A673 (cell line): ENCODE data around the gene USF2. TPM values are rescaled to one million over a fixed set of nuclear protein-coding genes. Genes with fewer than 3 reads are reported as not detected.

Source experiments
- BruUV-seq: library from RNA; stranded (reverse); fragments of 400-500 nt; replicated peaks from 2 replicates; lab custom pipeline; 2021; lab: Mats Ljungman, UMichigan
- CTCF ChIA-PET: fragments of 300-600 bp; sonication (Branson Sonifier 250); formaldehyde crosslinking; loops from one replicate; lab custom pipeline; 2022; ENCODE audit warnings: antibody characterized with exemption; lab: Charles Lee
- POLR2A ChIA-PET: fragments of 300-600 bp; sonication (Branson Sonifier 250); formaldehyde crosslinking; loops from one replicate; lab custom pipeline; 2022; ENCODE audit warnings: antibody characterized with exemption; ENCODE audit not compliant: low non-redundant PET; lab: Charles Lee
- DNase-seq: peaks from one replicate; pipeline ENCODE4 v3.0.0-alpha.2; 2015; ENCODE audit warnings: low spot score
- H3K27ac ChIP-seq: fragments of 200-600 bp; sonication (generic); 2 replicates; pipeline ENCODE4 v1.5.1; 2016; ENCODE audit warnings: mixed run types, low read depth, mild to moderate bottlenecking, mixed read lengths, antibody characterized with exemption, low read length; ENCODE audit not compliant: poor library complexity, severe bottlenecking
- H3K27me3 ChIP-seq: fragments of 200-600 bp; sonication (generic); replicated peaks from 2 replicates; pipeline ENCODE4 v1.6.1; 2017; ENCODE audit warnings: mixed run types, low read depth, mild to moderate bottlenecking, mixed read lengths, antibody characterized with exemption, low read length; ENCODE audit not compliant: insufficient read depth, poor library complexity
- H3K36me3 ChIP-seq: fragments of 200-600 bp; sonication (generic); 2 replicates; pipeline ENCODE4 v1.6.1; 2016; ENCODE audit warnings: mixed run types, mild to moderate bottlenecking, mixed read lengths, antibody characterized with exemption, low read length; ENCODE audit not compliant: insufficient read depth, poor library complexity, severe bottlenecking
- H3K4me1 ChIP-seq: fragments of 200-600 bp; sonication (generic); 2 replicates; pipeline ENCODE4 v1.6.1; 2017; ENCODE audit warnings: mixed run types, mild to moderate bottlenecking, mixed read lengths, antibody characterized with exemption, low read length; ENCODE audit not compliant: insufficient read depth, poor library complexity, severe bottlenecking
- H3K4me3 ChIP-seq: fragments of 200-600 bp; sonication (generic); 2 replicates; pipeline ENCODE4 v1.5.1; 2016; ENCODE audit warnings: low read depth, mixed run types, mild to moderate bottlenecking, mixed read lengths, low read length; ENCODE audit not compliant: poor library complexity, severe bottlenecking
- H3K9me3 ChIP-seq: fragments of 200-600 bp; sonication (generic); 2 replicates; pipeline ENCODE4 v1.6.1; 2016; ENCODE audit warnings: mixed run types, low read depth, mild to moderate bottlenecking, mixed read lengths, antibody characterized with exemption, low read length; ENCODE audit not compliant: poor library complexity, severe bottlenecking
- CTCF ChIP-seq: fragments of 300-800, 200-600 bp; sonication (generic); conservative IDR thresholded peaks from 2 replicates; pipeline ENCODE4 v1.5.1; 2017; ENCODE audit warnings: low read depth, mild to moderate bottlenecking, antibody characterized with exemption, low read length, moderate library complexity, mixed read lengths
- EZH2 ChIP-seq: fragments of 200-600 bp; sonication (generic); IDR thresholded peaks from 2 replicates; pipeline ENCODE4 v1.6.1; 2017; ENCODE audit warnings: borderline replicate concordance, low read depth, mild to moderate bottlenecking, mixed read lengths, antibody characterized with exemption, low read length; ENCODE audit not compliant: poor library complexity, severe bottlenecking
- intact Hi-C: fragments of 100-400 bp; cut with micrococcal nuclease; formaldehyde crosslinking; loops from one replicate; pipeline ENCODE4 v1.10.0; 2022; ENCODE audit not compliant: unreplicated experiment
- total RNA-seq: library from RNA; stranded (reverse); gene quantifications from 2 replicates; pipeline ENCODE4 v1.2.3, GENCODE V29; 2021

Gene USF2
- total RNA-seq, 1 experiment from 2014 or later = 82.0 TPM

DNA sequence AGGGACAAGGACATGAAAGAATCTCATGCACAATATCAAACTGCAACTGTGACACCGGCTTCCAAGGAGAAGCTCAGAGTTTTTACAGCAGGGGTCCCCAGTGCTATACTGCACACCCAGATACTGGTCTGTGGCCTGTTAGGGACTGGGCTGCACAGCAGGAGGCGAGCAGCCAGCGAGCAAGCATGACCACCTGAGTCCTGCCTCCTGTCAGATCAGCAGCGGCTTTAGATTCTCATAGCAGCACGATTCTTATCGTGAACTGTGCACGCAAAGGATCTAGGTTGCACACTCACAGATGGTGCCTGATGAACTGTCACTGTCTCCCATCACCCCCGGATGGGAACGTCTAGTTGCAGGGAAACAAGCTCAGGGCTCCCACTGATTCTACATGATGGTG is 47.1 kb downstream of the USF2 start:
- ChIA-PET CTCF (no interaction called here), POLR2A (no interaction called here)
- TF ChIP-seq CTCF = no peak
- TF ChIP-seq EZH2 = no peak

DNA sequence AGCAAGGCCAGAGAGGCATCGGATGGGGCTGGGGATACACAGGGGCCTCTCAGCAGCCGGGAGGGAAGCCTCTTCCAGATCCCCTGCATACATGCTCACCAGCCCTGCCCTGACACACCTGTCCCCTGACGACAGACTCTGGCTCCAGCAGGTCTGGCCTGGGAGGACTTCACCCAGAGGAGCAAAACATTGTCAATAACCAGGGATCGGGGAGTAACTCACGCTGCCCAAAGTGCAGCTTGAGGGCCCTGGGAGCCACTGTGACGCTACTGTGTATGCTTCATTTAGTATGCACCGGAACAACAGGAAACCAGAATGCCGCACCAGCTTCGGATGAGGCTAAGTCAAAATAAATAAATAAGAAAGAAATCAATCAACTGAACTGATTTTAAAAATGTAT is 47.8 kb downstream of the USF2 start:
- H3K4me3 ChIP-seq = no peak overlapping the region
- no peaks in the 10 kb centered on the region for H3K4me1 ChIP-seq
- BruUV-seq = no TSS peak
- no peaks in the 10 kb centered on the region for H3K36me3 ChIP-seq
- TF ChIP-seq EZH2 (no peak), CTCF (no peak)
- ChIA-PET CTCF (no interaction called here), POLR2A (no interaction called here)
- H3K9me3 ChIP-seq = no peaks in the 10 kb centered on the region
- H3K27me3 ChIP-seq = no peaks in the 10 kb centered on the region
- H3K27ac ChIP-seq = no peak overlapping the region
- no peak for DNase-seq
- intact Hi-C loops = no loop called here

More for the DNA sequence above, 47.1 kb downstream of the USF2 start:
- no peak for DNase-seq
- H3K27ac ChIP-seq = no peak overlapping the region
- no peaks in the 10 kb centered on the region for H3K36me3 ChIP-seq
- H3K27me3 ChIP-seq = no peaks in the 10 kb centered on the region
- intact Hi-C loops = no loop called here
- no peaks in the 10 kb centered on the region for H3K9me3 ChIP-seq
- no peaks in the 10 kb centered on the region for H3K4me1 ChIP-seq
- no peak overlapping the region for H3K4me3 ChIP-seq
- no TSS peak for BruUV-seq

DNA sequence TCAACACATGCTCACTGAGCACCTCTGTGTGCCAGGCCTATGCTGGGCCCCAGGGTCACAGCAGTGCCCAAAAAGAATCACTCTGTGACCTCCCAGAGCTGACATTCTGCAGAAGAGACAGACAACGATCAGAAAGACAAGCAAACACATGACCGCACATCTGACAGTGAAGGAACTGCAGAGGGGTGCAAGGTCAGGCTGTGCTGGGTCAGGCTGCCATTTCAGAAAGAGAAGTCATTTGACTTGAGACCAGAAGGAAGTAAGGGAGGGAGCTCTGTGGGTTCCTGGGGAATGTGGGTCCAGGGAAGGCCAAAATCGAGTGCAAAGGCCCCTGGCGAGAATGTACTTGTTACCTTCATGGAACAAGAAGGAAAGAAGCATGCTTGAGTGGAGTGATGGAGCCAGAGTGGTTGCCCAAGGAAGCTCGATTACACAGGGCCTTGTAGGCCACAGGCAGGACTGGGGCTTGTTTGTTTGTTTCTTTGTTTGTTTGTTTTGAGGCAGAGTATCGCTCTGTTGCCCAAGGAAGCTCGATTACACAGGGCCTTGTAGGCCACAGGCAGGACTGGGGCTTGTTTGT is 48.8 kb downstream of the USF2 start:
- Histone ChIP-seq H3K27ac (no peak overlapping the region), H3K27me3 (no peaks in the 10 kb centered on the region), H3K4me3 (no peak overlapping the region), H3K4me1 (no peaks in the 10 kb centered on the region), H3K36me3 (no peaks in the 10 kb centered on the region), H3K9me3 (no peaks in the 10 kb centered on the region)
- no peak for DNase-seq
- intact Hi-C loops = no loop called here
- no TSS peak for BruUV-seq
- ChIA-PET CTCF (no interaction called here), POLR2A (no interaction called here)
- TF ChIP-seq EZH2 = no peak
- no peak for TF ChIP-seq CTCF
